ENCODE measurements around the gene C19orf47.

C19orf47 gene

DNA sequence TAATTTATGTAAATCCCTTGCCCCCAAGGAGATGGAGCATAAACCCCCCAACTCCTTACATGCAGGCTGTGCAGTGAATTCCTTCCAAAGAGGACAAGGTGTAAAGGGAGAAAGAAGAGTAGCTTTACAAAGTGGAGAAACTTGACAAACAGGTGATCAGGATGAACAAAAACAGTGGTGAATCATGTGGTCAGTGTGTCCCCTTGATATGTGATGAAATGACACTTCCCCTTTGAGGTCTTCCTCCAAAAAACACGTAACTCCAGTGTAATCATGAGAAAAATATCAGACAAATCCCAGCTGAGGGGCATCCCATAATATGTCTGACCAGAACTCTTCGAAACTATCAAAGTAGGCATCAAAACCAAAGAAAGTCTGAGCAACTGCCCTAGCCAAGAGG, 33.5 kb downstream of the C19orf47 start:
- TF ChIP-seq, protein P1, sequence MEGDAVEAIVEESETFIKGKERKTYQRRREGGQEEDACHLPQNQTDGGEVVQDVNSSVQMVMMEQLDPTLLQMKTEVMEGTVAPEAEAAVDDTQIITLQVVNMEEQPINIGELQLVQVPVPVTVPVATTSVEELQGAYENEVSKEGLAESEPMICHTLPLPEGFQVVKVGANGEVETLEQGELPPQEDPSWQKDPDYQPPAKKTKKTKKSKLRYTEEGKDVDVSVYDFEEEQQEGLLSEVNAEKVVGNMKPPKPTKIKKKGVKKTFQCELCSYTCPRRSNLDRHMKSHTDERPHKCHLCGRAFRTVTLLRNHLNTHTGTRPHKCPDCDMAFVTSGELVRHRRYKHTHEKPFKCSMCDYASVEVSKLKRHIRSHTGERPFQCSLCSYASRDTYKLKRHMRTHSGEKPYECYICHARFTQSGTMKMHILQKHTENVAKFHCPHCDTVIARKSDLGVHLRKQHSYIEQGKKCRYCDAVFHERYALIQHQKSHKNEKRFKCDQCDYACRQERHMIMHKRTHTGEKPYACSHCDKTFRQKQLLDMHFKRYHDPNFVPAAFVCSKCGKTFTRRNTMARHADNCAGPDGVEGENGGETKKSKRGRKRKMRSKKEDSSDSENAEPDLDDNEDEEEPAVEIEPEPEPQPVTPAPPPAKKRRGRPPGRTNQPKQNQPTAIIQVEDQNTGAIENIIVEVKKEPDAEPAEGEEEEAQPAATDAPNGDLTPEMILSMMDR (IDR thresholded peaks at IDR 0.05; ENCODE audit: low read depth, low read length): no peak
- DNase-seq (ENCODE audit: extremely low read depth, low read depth): no peak

DNA sequence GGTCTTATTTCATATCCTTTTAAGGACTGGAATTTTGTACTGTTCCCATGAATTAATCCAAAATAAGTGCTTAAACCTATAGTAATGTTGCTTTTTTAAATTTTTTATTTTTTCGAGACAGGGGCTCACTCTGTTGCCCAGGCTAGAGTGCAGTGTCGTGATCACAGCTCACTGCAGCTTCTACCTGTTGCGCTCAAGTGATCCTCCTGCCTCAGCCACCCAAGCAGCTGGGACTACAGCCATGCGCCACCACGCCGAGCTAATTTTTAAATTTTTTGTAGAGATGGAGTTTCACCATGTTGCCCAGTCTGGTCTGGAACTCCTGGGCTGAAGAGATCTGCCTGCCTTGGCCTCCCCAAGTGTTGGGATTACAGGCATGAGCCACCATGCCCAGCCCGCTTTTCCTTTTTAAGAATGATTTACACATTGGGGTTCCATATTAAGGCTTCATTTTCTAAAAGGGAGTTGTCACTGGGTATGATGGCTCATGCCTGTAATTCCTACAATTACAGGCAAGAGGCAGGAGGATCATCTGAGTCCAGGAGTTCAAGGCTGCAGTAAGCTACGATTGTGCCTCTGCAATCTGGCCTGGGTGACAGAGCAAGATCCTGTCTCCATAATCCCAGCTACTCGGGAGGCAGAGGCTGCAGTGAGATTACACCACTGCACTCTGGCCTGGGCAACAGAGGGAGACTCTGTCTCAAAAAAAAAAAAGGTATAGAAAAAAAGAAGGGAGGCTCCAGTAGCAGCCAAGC, 34.8 kb downstream of the C19orf47 start:
- no peak for DNase-seq (ENCODE audit: extremely low read depth, low read depth)
- TF ChIP-seq, protein P1 (IDR thresholded peaks at IDR 0.05; ENCODE audit: low read depth, low read length): no peak

DNA sequence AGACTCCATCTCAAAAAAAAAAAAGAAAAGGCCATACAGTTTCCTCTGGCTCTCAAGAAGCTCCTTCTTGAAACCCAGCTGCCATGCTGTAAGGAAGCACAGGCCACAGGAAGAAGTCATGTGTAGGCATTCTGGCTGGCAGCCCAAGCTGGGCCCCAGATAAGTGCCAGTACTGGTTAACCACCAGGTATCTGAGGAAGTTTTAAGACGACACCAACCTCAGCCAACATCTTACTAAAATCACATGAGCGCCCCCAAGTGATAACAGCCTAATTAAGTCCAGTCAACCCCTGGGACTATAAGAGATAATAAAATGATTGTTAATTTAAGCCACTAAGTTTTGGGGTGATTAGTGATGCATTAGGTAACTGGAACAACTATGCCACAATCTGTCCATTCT, 35.7 kb downstream of the C19orf47 start:
- DNase-seq (ENCODE audit: extremely low read depth, low read depth): no peak
- TF ChIP-seq, protein P1 (IDR thresholded peaks at IDR 0.05; ENCODE audit: low read depth, low read length): no peak

DNA sequence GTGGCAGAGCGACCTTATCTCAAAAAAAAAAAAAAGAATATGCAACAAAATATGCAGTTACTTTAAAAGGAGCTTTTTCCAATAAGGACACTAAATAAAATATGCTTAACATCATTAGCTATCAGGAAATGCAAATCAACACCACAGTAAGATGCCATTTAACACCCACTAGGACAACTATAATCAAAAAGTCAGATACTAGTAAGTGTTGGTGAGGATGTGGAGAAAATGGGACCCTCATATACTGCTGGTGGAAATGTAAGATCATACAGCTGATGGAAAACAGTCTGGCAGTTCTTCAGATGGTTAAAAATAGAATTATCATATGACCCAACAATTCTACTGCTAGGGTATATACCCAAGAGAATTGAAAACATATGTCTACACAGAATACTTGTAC, 38.5 kb downstream of the C19orf47 start:
- no peak for DNase-seq (ENCODE audit: extremely low read depth, low read depth)
- TF ChIP-seq, protein P1 (IDR thresholded peaks at IDR 0.05; ENCODE audit: low read depth, low read length): no peak

DNA sequence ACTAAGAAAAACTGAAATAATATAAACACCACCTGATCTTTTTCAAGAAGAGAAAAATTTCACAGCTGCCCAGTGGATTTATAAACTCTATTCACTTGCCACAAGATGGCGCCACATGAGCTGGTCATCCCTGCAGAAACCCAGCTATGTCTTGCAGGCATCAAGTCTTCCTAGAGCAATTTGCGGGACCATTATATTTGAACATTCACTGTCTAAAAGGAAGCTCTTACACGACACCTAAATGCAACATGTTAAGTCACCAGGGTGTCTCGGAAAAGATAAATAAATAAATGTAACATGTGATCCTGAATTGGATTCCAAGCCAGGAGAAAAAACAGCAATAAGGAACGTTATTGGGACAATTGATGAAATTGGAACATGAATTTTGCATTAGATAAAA, 42.8 kb downstream of the C19orf47 start:
- DNase-seq (ENCODE audit: extremely low read depth, low read depth): peak; percentile 69
- TF ChIP-seq, protein P1 (IDR thresholded peaks at IDR 0.05; ENCODE audit: low read depth, low read length): peak; percentile 69

DNA sequence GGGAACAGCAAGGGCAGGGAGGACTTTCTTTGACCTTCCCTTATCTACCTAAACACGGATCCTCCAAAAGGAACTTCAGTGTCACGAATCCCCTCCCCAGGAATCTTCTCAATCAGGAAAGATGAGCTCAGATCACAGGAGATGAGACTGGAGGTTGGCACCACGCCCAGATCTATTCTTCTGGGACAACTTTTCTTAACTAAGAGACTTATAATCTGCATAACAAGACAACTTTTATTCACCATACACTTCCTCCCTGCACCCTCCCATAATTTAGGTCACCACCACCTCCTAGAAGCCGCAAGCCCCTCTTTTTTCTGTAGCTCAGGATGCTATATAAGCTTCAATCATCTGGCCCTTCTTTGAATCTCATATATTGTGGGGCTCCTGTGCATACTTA, 43.9 kb downstream of the C19orf47 start:
- TF ChIP-seq, protein P1 (IDR thresholded peaks at IDR 0.05; ENCODE audit: low read depth, low read length): no peak; the same call in 1 of the 2 replicates
- DNase-seq (ENCODE audit: extremely low read depth, low read depth): no peak

DNA sequence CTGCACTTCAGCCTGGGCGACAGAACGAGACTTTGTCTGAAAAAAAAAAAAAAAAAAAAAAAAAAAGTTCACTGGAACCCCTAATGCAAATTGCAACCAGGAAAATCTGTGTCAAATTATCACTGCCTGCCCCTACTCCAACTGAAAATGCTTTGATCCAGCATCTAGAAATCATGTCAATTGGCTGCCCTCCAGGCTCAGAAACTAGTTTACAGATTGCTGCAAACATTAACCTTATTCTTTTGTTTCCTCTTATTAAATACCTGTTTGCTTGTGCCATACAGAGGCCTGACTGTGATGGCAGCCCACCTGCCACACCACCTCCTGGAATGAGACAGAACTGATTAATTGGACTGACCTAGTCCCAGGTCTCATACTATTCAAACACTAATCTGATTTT, 44.4 kb downstream of the C19orf47 start:
- no peak for DNase-seq (ENCODE audit: extremely low read depth, low read depth)
- TF ChIP-seq, protein P1 (IDR thresholded peaks at IDR 0.05; ENCODE audit: low read depth, low read length): no peak
